ENCODE measurements around the gene SNX20.
A peak's percentile ranks its signal among the peaks of the same experiment; 100 is the strongest.

The SNX20 gene

DNA sequence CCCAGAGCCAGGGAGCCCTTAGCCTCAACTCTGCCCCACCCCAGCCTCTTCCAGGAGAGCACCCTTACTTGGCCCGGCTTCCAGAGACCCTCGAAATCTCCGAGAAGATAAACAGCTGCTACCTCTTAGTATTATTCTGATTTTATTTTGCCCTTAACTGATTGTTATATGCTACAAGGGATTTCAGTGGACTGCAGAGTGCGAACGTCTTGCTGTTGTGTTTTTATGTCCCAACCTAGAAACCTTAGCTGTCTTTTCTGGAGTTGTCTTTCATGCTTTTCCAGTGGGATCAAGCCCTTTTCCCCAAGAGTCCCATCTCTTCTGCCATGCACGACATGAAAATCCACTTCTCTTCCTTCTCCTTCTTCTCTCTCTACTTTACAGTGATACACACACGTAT lies 47.0 kb downstream of the SNX20 start:
- DNase-seq: no peak

DNA sequence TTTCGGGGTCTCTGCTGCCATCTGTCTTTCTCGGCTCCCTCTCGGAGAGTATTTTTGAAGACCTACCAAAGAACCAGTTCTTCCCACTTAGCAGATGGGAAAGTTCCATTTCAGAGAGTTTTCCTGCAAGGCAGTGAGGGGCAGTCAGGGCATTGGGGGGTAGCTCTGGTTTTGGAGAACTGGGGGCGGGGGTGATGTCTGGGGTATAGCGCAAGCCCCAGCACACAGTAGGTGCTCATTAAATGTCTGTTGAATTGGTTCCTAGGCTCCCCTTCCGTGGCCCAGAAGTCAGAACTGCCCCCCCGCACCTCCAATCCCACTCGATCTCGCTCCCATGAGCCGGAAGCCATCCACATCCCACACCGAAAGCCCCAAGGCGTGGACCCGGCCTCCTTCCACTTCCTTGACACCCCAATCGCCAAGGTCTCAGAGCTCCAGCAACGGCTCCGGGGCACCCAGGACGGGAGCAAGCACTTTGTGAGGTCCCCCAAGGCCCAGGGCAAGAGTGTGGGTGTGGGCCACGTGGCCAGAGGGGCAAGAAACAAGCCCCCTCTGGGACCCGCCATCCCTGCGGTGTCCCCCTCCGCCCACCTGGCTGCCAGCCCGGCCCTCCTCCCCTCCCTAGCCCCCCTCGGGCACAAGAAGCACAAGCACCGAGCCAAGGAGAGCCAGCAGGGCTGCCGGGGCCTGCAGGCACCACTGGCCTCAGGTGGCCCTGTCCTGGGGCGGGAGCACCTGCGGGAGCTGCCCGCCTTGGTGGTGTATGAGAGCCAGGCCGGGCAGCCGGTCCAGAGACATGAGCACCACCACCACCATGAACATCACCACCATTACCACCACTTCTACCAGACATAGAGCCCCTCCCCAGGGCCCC lies 47.9 kb downstream of the SNX20 start:
- no peak for DNase-seq

DNA sequence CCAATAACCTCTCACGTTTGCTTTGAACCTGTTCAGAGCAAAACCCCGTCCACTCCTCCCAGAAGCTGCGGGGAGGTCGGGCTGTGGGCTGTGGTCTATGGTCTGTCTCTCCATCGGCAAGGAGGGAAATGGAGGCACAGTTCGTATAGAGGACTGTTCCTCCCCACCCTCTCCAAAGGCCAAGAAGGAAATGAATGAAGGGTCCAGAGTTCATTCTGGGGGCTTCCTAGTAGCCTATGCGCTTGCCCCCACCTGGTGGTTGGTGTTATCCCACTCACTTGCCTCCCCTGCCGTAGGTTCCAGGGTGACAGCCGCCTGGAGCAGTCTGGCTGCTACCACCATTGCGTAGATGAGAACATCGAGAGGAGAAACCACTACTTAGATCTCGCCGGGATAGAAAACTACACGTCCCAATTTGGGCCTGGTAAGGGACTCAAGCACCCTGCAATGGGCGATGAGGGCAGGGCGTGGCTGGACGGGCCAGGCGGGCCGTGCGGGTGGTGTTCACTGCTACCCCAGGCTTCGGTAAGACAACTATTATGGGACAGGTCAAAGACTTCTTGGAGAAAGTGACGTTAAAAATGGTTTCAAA lies 49.0 kb downstream of the SNX20 start:
- DNase-seq: no peak

DNA sequence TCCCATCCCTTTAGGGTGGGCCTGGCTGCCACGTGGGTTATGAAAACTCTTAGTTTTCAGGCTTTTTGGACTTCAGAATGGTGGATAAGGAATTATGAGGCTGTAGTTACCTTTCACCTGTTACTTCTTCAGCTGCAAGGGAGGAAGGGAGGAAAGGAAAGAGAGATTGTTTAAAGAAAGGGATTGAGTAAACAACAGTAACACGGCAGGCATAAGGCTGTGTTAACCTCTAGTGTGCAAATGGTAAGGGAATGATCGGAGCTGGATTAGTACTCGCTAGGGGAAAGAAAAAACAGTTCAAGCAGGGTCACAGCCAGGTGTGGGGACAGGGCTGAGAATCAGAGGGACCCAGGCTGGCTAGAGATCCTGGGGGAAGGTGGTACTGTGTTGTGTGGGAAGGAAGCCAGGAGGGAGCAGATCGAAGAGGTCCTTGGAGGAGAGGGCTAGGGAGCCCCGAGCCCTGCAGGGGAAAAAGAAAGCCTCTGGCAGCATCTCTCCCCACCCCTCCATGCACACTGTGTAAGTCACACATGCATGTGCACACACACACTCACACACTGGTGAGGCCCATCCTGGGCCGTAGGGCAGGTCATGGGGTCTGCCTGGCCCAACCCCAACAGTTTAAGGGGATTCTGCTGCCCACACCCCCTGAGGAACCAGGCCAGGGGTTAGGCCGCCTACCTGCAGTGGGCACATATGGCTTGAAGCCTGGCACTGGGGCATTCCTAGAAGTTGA lies 49.7 kb downstream of the SNX20 start:
- DNase-seq: no peak

DNA sequence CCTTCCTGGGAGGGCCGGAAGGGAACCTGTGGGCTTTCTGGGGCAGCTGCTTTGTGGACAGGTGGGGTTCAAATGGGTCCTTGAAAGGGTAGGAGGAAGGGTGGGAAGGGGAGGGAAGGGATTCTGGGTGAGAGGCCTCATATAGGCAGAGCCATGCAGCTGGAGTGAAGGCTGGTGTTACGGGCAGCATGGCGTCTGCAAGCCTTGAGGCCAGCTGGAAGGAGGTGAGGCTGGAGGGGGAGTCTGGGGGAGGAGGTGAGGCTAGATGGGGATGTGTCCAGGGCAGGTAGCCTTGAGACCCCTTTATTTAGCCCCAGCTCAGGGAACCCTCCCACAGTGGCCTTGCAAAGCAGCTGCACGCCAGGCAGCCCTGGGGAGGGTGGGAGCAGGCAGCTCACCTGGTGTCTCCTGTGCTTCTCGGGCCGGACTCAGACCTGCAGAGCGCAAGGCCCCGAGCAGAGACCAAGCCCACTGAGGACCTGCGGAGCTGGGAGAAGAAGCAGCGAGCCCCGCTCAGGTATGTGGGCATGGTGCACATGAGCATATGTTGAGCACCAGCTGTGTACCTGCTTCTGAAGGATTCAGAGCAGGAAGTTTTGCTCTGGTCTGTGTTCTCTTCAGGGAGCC lies 50.6 kb downstream of the SNX20 start:
- no peak for DNase-seq

DNA sequence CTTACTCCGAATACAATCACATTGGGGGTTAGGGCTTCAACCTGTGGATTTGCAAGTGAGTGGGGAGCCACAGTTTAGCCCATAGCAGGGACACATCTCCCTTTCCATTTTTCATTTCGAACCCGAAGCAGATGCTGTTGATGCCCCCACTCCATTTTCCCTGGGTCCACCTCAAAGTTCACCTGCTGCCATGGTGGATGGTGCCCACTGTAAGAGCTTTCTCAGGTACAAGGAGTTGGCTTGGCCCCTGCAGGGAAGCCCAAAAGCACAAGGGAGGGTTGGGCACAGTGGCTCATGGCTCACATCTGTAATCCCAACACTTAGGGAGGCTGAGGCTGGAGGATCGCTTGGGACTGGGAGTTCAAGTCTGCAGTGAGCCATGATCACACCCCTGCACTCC lies 51.8 kb downstream of the SNX20 start:
- no peak for DNase-seq

DNA sequence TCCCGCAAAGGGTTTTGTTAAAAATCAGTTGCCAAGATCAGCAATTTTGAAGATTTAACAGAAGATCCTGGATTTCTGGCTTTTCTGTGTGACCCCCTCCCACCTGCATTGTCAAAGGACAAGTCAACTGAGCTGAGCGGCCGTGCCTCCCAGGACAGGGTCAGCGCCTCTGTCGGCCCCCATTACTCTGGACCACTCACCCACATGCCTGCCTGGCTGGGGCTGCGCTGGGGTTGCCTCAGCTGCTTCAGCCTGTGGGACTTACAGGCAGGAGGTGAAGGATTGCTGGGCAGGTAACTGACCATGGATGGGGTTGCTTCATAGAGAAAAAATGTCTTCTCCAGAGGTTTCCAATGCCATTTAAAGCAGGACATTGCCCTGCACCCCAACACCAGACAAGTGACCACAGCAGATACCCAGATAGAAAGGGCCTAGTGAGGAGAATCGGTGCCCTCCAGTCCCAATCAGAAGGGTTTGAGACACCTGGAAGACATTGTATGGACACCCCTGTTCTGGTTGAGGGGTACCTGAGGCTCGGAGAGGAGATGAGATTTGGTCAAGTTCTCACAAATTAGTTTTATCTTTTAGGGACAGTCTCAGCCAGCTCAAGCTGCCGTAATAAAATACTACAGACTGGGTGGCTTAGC lies 52.8 kb downstream of the SNX20 start:
- DNase-seq: no peak

DNA sequence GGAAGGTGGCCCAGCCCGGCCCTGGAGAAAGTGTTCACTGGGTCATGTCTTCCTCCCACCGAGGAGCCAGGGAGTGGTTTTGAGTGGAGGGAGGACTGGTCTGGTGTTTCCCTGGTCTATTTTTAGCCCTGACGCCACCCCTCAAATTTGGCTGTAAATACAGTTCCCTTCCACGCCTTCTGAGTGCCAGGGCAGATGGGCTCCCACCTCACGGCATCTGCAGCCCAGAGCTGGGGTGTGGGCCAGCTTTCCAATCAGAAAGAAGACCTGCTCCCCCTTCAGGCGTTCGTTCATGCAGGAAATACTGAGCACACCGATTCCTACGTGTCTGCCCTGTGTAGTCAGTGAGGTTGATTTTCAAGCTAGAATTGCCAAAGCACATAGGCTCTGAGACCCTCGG lies 53.7 kb downstream of the SNX20 start:
- DNase-seq: peak; percentile 21

DNA sequence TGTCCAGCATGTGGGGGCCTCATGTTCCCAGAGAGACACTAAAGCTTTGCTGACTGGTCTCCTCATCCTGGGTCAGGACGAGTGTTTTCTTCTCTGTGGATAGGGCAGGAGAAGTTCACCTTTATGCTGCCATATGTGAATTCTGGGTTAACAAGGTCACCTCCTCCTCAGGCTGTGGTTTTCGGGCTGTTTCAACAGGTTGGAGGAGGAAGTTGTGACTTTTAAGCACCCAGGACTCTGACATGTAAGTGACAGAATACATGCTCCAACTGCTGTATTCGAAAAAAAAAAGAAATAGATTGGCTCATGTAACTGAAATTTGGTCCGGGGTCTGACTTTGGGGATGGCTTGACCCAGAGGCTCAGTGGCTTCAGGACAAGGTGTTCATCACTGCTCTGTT lies 54.2 kb downstream of the SNX20 start:
- no peak for DNase-seq

DNA sequence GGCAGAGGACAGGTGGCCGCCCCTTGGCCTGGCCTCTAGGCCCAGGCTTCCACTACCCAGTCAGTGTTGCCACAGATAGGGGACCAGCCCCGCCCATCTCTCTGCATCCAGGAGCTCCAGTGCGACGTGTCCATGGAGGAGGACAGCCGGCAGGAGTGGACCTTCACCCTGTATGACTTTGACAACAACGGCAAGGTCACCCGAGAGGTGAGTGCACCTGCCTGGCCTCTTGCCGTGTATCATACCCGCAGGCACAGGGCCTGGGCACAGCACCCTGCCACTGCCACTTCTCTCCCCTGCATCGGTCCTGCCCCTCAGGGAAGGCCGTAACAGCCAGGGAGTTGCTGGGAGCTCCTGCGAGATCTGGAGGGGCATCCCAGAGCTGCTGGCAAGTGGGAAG lies 55.7 kb downstream of the SNX20 start:
- no peak for DNase-seq

DNA sequence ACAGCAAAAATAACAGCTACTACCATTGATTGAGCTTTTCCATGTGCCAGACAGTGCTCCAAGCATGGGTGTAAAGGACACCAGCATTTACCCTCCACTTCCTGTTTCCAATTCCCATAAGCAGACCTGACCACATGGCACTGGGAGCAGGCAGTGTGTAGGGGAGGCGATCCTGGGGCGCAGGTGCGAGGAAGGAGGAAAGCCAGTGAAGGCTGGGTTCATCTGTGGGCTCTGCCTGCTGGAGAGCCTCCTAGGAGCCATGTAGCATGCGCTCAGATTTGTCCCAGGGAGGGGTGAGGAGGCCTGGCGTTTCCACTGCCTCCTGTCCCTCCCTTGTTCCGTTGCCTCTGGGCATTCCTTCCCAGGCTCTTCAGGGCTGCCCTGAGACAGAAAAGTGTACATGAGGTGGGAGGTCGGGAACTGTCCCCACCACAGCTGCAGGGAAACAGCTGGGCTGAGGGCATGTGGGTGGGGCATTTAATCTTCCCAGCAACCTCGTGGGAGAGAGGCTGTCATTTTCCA lies 56.6 kb downstream of the SNX20 start:
- no peak for DNase-seq

DNA sequence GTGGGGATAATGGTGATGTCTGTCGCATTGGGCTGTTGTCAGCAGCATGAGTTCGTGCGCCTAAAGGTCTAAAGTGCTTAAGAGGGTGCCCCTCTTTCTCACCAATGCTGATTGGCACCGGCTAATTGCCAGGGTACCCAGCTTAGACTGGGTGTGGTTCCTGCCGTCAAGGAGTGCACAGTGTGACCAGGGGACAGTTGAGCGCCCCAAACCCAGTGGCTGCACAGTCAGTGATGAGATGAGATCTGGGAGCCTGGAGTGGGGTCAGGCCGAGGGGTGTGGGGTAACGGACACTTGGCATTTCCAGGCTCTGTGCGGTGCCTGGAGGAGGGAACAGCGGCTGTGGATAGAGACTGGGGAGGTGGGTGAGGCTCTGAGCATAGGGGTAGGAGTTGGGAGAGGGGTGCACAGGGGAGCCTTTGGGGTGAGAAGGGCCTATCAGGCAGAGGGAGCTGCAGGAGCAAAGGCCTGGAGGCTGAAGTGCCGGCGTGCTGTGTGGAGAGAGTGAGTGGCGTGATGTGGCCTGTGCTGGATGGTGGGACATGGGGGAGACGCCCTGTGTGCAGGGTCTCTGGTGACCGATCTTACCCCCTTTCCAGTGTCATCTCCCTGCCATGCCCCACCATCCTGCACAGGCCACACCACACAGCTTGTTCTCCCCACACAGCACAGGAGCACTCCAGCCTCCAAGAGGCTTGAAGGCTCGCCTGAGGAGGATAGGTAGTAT lies 58.3 kb downstream of the SNX20 start:
- no peak for DNase-seq

DNA sequence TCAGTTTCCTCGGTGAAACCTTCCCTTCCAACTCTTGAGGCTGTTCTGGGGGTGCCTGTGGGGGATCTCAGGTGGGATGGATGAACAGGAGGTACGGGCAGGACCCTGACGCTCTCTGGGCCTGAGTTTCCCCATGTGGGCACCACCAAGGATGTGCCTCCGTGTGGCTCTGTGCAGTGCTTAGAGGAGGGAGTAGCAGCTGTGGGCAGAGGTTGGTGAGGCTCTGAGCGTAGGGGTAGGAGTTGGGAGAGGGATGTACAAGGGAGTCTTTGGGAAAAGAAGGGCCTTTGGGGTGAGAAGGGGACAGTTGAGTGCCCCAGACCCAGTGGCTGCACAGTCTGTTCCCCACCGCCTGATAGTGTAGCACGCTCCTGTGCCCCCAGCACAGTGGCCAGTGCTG lies 59.1 kb downstream of the SNX20 start:
- no peak for DNase-seq

All from suppressor macrophage treated with lipopolysaccharide for 4 hours (primary cell).